MG63 (cell line): ENCODE measurements around the gene MARCKS. TPM values are rescaled to one million over a fixed set of nuclear protein-coding genes. Genes with fewer than 3 reads are reported as not detected.

Source experiments
- DNase-seq: peaks from one replicate; pipeline ENCODE4 v3.0.0-alpha.2; 2020
- H3K27me3 ChIP-seq: fragments of 250-450 bp; sonication (Bioruptor Pico); 2 replicates; pipeline ENCODE4 v1.5.1; 2020; ENCODE audit warnings: mild to moderate bottlenecking, moderate library complexity
- H3K36me3 ChIP-seq: fragments of 250-450 bp; sonication (Bioruptor Pico); 2 replicates; pipeline ENCODE4 v1.5.1; 2020; ENCODE audit warnings: mild to moderate bottlenecking, moderate library complexity
- H3K4me3 ChIP-seq: fragments of 250-450 bp; sonication (Bioruptor Pico); 2 replicates; pipeline ENCODE4 v1.5.1; 2020; ENCODE audit warnings: mild to moderate bottlenecking, moderate library complexity
- H3K9me3 ChIP-seq: fragments of 250-450 bp; sonication (Bioruptor Pico); 2 replicates; pipeline ENCODE4 v1.5.1; 2020; ENCODE audit warnings: mild to moderate bottlenecking, moderate library complexity
- total RNA-seq: library from RNA; depleted of rRNA; stranded (reverse); fragments of >200 nt; shearing (Covaris generic); gene quantifications from 2 replicates; pipeline ENCODE4 v1.2.3, GENCODE V29; 2014; ENCODE audit warnings: low replicate concordance

Gene MARCKS
- total RNA-seq, 1 experiment from 2014 or later: 70.3 TPM

- no peak overlapping the region for H3K4me3 ChIP-seq
- no peaks in the 10 kb centered on the region for H3K36me3 ChIP-seq
- H3K27me3 ChIP-seq: no peaks in the 10 kb centered on the region
- no peaks in the 10 kb centered on the region for H3K9me3 ChIP-seq
- DNase-seq: no peak
These were observed 13.8 kb downstream of the MARCKS start for GRCh38 chr6:113870917-113871316.

GRCh38 chr6:113871975-113872374, 14.8 kb downstream of the MARCKS start:
- Histone ChIP-seq H3K4me3 (no peak overlapping the region), H3K27me3 (no peaks in the 10 kb centered on the region), H3K9me3 (0 out of 2 replicates have a peak, but pooled peaks cover 2% of the 10 kb centered on the region)

GRCh38 chr6:113873043-113873667, 16.0 kb downstream of the MARCKS start:
- Histone ChIP-seq H3K9me3 (0 out of 2 replicates have a peak, but pooled peaks cover 2% of the 10 kb centered on the region), H3K36me3 (no peaks in the 10 kb centered on the region), H3K4me3 (no peak overlapping the region), H3K27me3 (no peaks in the 10 kb centered on the region)
- no peak for DNase-seq

More at GRCh38 chr6:113871975-113872374, 14.8 kb downstream of the MARCKS start:
- DNase-seq: no peak
- H3K36me3 ChIP-seq: no peaks in the 10 kb centered on the region

DNA sequence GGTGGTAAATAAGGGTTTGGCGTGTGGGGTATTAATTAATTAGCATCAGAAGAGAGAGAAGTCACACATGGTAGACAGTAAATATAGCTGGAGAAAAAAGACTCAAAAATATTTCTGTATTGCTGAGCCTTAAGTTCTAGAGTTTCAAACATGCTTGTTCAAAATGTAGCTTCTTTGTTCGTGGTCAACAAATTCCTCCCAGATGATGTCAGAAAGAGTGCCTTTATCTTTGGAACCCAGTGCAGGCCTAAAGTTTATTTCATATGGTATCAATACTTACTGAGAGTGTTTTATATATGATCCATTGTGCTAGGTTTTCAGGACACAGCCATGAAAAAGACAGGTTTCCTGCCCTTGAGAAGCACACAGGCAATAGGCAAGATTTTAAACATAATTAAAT, 18.3 kb downstream of the MARCKS start:
- H3K27me3 ChIP-seq: no peaks in the 10 kb centered on the region
- no peaks in the 10 kb centered on the region for H3K36me3 ChIP-seq
- 0 out of 2 replicates have a peak, but pooled peaks cover 2% of the 10 kb centered on the region for H3K9me3 ChIP-seq
- no peak overlapping the region for H3K4me3 ChIP-seq
- DNase-seq: no peak

DNA sequence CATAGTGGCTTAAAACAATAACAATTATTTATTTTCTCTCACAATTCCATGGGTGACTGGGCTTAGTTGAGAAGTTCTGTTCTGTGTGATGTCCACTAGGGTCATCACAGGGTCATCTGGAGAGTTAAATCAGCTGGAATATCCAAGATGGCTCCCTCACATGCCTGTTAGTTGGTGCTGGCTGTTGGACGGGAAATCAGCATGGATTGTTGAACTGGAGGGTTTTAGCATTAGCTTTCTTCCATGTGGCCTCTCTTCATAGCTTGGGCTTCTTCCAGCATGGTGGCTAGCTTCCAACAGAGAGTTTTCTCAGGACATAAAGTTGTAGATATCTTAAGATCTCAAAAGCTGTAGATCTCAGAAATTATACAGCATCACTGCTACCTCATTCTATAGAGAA, 19.6 kb downstream of the MARCKS start:
- no peaks in the 10 kb centered on the region for H3K36me3 ChIP-seq
- 0 out of 2 replicates have a peak, but pooled peaks cover 2% of the 10 kb centered on the region for H3K9me3 ChIP-seq
- H3K4me3 ChIP-seq: no peak overlapping the region
- DNase-seq: no peak
- H3K27me3 ChIP-seq: no peaks in the 10 kb centered on the region

DNA sequence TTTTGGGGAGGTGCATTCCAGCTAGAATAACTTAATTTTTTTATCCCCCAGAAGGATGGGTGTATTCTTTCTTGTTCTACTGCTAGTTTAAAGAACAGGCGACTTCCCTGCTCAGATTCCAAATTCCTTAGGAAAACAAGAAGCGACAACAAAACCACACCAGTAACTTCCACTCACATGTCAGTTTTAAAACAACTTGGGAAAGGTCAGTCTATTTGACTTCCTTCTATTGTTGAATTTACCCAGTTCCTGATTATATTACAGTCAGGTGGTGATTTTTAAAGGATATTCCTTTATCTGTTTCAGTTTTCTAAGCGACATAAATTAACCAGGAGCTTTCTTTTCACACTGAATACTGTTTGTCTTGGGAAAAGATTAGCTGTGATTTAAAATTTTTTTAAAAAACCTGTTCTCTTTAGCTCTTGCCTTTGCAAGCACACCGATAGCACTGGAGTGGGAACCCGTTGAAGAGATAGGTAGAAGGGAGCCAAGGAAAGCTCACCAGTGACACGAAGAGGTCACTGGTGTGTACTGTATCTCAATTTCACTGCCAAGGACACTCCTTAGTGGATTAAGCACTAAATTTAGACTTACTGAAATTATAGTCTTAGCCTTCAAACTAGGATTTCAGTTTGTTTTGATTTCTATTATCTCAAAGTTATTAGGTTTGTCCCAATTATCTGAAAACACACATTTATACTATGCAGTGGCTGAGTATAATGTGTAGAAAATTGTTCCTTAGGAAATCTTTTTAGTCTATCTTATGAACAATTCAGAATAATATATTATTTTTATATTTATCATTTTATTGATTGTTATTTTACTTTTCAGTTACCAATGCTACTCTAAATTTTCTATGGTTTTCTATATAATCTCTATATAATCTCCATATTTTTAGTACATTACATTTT, 22.3 kb downstream of the MARCKS start:
- H3K4me3 ChIP-seq: no peak overlapping the region
- peak; percentile 51 for DNase-seq

DNA sequence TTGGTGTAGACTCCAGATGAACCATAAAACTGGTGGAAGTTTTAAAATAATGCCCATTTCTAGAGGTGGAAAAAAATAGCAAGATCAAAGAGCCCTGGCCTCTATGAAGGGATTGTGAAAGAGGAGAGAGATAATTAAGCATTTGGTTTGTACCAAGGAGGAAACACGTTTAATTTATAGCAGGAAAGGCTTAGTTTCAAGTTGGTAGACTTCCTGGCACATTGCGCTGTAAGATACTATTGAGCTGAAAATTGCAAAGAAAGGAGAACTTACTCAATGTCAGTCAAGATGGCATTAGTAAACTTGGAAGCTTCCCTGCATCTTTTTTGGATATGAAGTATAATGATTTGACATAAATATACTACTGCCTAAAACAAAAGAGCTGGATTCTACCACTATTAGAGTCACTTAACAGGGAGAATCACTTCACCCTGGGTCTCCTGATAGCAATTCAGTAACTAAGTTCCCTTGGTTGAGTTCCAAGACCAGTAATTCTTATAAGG, 24.4 kb downstream of the MARCKS start:
- H3K36me3 ChIP-seq: no peaks in the 10 kb centered on the region
- no peak for DNase-seq
- no peaks in the 10 kb centered on the region for H3K27me3 ChIP-seq
- no peak overlapping the region for H3K4me3 ChIP-seq
- H3K9me3 ChIP-seq: 0 out of 2 replicates have a peak, but pooled peaks cover 1% of the 10 kb centered on the region

More for the DNA sequence above, 22.3 kb downstream of the MARCKS start:
- 0 out of 2 replicates have a peak, but pooled peaks cover 2% of the 10 kb centered on the region for H3K9me3 ChIP-seq
- no peaks in the 10 kb centered on the region for H3K36me3 ChIP-seq
- no peaks in the 10 kb centered on the region for H3K27me3 ChIP-seq

GRCh38 chr6:113882336-113883022, 25.3 kb downstream of the MARCKS start:
- Histone ChIP-seq H3K4me3 (no peak overlapping the region), H3K27me3 (no peaks in the 10 kb centered on the region), H3K9me3 (no peaks in the 10 kb centered on the region), H3K36me3 (no peaks in the 10 kb centered on the region)
- DNase-seq: no peak

- Histone ChIP-seq H3K27me3 (no peaks in the 10 kb centered on the region), H3K36me3 (no peaks in the 10 kb centered on the region), H3K9me3 (no peaks in the 10 kb centered on the region), H3K4me3 (no peak overlapping the region)
- no peak for DNase-seq
These were observed 26.9 kb downstream of the MARCKS start for GRCh38 chr6:113884011-113884410.

DNA sequence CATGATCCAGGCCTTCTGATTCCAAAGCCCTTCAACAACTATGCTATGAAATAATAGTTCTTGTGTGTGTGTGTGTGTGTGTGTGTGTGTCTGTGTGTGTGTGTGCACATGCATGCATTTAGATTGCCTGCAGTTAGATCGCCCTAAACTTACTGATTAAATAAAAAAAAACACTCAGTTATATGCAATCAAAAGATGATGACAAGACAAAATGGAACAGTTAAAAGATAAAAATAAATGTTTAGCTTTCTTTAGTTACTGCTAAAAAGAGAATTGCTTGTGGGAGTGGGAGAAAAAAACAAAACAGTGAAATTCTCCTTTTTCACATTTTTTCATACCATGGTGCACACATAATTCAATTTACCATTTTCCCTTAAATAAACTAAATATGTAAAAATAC, 29.4 kb downstream of the MARCKS start:
- Histone ChIP-seq H3K9me3 (no peaks in the 10 kb centered on the region), H3K27me3 (no peaks in the 10 kb centered on the region), H3K36me3 (no peaks in the 10 kb centered on the region), H3K4me3 (no peak overlapping the region)
- no peak for DNase-seq

DNA sequence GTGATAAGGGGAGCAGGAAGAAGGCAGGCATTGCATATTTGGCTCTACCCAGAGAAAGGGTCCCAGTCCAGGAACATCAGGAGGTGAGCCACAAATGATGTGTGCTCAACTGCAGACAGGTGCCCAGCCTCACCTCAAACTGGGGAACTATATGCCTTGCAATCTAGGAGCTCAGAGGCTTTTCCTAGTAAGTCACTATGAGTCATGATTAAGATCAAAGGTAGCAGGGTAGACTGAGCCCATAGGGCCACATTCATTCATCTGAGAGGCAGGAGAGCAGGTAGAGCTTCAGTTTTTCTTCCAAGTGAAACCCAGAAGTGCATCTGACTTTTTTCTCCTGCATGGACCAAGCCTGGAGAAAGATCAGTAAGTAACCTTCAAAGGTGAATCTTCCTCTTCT, 31.3 kb downstream of the MARCKS start:
- Histone ChIP-seq H3K27me3 (no peaks in the 10 kb centered on the region), H3K36me3 (no peaks in the 10 kb centered on the region), H3K9me3 (no peaks in the 10 kb centered on the region), H3K4me3 (no peak overlapping the region)
- no peak for DNase-seq

GRCh38 chr6:113888956-113889630, 31.9 kb downstream of the MARCKS start:
- no peak for DNase-seq
- Histone ChIP-seq H3K4me3 (no peak overlapping the region), H3K9me3 (no peaks in the 10 kb centered on the region), H3K36me3 (no peaks in the 10 kb centered on the region), H3K27me3 (no peaks in the 10 kb centered on the region)

- no peak for DNase-seq
- Histone ChIP-seq H3K4me3 (no peak overlapping the region), H3K27me3 (no peaks in the 10 kb centered on the region), H3K36me3 (no peaks in the 10 kb centered on the region), H3K9me3 (no peaks in the 10 kb centered on the region)
These were observed 36.3 kb downstream of the MARCKS start for GRCh38 chr6:113893451-113893850.

DNA sequence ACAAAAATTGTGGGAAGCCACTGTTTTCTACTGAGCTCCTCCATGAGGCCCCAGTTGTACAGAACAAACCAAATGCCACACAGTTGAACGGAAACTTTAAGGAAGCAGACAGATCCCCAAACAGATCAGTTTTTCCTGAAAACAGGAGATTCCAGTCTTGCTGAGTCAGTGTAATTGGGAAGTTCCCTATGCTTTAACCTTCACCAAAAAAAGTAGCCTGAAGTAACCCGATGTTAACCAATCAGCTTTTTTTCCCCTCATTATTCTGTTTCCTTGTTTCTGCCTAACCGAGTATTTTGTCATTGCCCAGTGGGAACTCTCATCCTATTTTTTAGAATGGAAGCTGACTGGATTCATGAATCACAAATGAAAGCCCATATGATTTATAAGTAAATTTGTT, 36.7 kb downstream of the MARCKS start:
- DNase-seq: no peak

GRCh38 chr6:113894712-113895674, 37.8 kb downstream of the MARCKS start:
- Histone ChIP-seq H3K9me3 (no peaks in the 10 kb centered on the region), H3K27me3 (no peaks in the 10 kb centered on the region), H3K36me3 (no peaks in the 10 kb centered on the region), H3K4me3 (no peak overlapping the region)
- no peak for DNase-seq

More for the DNA sequence above, 36.7 kb downstream of the MARCKS start:
- H3K36me3 ChIP-seq: no peaks in the 10 kb centered on the region
- H3K9me3 ChIP-seq: no peaks in the 10 kb centered on the region
- H3K27me3 ChIP-seq: no peaks in the 10 kb centered on the region
- H3K4me3 ChIP-seq: no peak overlapping the region
